A549 (cell line): ENCODE results near the gene RIPPLY2. TPM values are rescaled to one million over a fixed set of nuclear protein-coding genes. Genes with fewer than 3 reads are reported as not detected.

ENCODE experiments used
- ATAC-seq, 2 experiments: fragments of 200-7000 bp in 1 of 2; fragments of >200 bp in 1 of 2; cut with Nextera tagmentation in 1 of 2; cut with Tn5 transposase in 1 of 2; 3 replicates each; pipeline versions ENCODE4 v1.8.0 to v1.9.1; 2018 to 2020; ENCODE audit warnings: mild to moderate bottlenecking in 1 of 2, moderate library complexity in 1 of 2
- CTCF ChIA-PET: fragments of 300-600 bp; sonication (Branson Sonifier 250); formaldehyde crosslinking; extraction: SDS; loops from one replicate; lab custom pipeline; 2021; ENCODE audit warnings: antibody characterized with exemption, inconsistent platforms; lab: Yijun Ruan, JAX
- POLR2A ChIA-PET: fragments of 350-600 bp; formaldehyde crosslinking; extraction: SDS; loops from one replicate; lab custom pipeline; 2021; ENCODE audit warnings: antibody characterized with exemption, inconsistent platforms; lab: Yijun Ruan, JAX
- DNase-seq, 2 experiments: peaks; one replicate each; pipeline versions ENCODE4 v3.0.0 to v3.0.0-alpha.2; 2011 to 2016; ENCODE audit warnings: low read depth in 1 of 2, low spot score in 1 of 2
- FAIRE-seq: peaks from 2 replicates; lab custom pipeline; 2011; peaks lifted over from hg19 to GRCh38; lab: Jason Lieb, UNC
- H3K27ac ChIP-seq, 2 experiments: fragments of >200 bp; sonication (Bioruptor Twin); formaldehyde crosslinking; 3 replicates each; pipeline ENCODE4 v1.5.1; 2016 to 2017
- H3K4me1 ChIP-seq: fragments of >200 bp; sonication (Bioruptor Twin); formaldehyde crosslinking; 3 replicates; pipeline ENCODE4 v1.6.1; 2016
- H3K4me2 ChIP-seq: fragments of >200 bp; sonication (Bioruptor Twin); formaldehyde crosslinking; 3 replicates; pipeline ENCODE4 v1.6.1; 2016
- H3K4me3 ChIP-seq: fragments of >200 bp; sonication (Bioruptor Twin); formaldehyde crosslinking; 3 replicates; pipeline ENCODE4 v1.5.1; 2016
- H3K9me3 ChIP-seq: fragments of >200 bp; sonication (Bioruptor Twin); formaldehyde crosslinking; 3 replicates; pipeline ENCODE4 v1.6.1; 2016
- ATOH8 ChIP-seq: fragments of 250-450 bp; sonication (Bioruptor Pico); IDR thresholded peaks from 2 replicates; pipeline ENCODE4 v1.5.0; 2020; ENCODE audit warnings: low read depth, mild to moderate bottlenecking, moderate library complexity
- BHLHE40 ChIP-seq: IDR thresholded peaks from 2 replicates; pipeline ENCODE4 v1.6.1; 2012; ENCODE audit warnings: low read depth, low read length, inconsistent platforms
- CHD2 ChIP-seq: fragments of 150-350 bp; IDR thresholded peaks from 2 replicates; pipeline ENCODE4 v1.6.1; 2014; ENCODE audit warnings: low read length; ENCODE audit not compliant: partially characterized antibody
- CHD4 ChIP-seq: fragments of 200-600 bp; sonication (generic); IDR thresholded peaks from 2 replicates; pipeline ENCODE4 v1.6.1; 2016; ENCODE audit warnings: antibody characterized with exemption, mild to moderate bottlenecking, borderline replicate concordance
- CTCF ChIP-seq: fragments of >200 bp; sonication (Bioruptor Twin); formaldehyde crosslinking; IDR thresholded peaks from 3 replicates; pipeline ENCODE4 v1.5.1; 2016
- EHMT2 ChIP-seq: fragments of 200-600 bp; sonication (generic); IDR thresholded peaks from 2 replicates; pipeline ENCODE4 v1.6.1; 2016; ENCODE audit warnings: antibody characterized with exemption, low read depth, mild to moderate bottlenecking, moderate library complexity
- ESRRA ChIP-seq: fragments of 150-350 bp; IDR thresholded peaks from 2 replicates; pipeline ENCODE4 v1.6.1; 2014; ENCODE audit warnings: mild to moderate bottlenecking, low read length, borderline replicate concordance
- FOSB ChIP-seq: fragments of 250-450 bp; sonication (Bioruptor Pico); IDR thresholded peaks from 2 replicates; pipeline ENCODE4 v1.5.0; 2020; ENCODE audit warnings: mild to moderate bottlenecking, moderate library complexity
- FOSL2 ChIP-seq, 2 experiments: fragments of 450-650 bp in 1 of 2; fragments of >200 bp in 1 of 2; sonication (Bioruptor Twin) in 1 of 2; formaldehyde crosslinking; IDR thresholded peaks; 2 replicates each; pipeline versions ENCODE4 v1.5.0 to v1.6.1; 2016 to 2020; ENCODE audit warnings: mild to moderate bottlenecking in 1 of 2, moderate library complexity in 1 of 2
- HES2 ChIP-seq: fragments of >200 bp; sonication (Bioruptor Twin); formaldehyde crosslinking; IDR thresholded peaks from 2 replicates; pipeline ENCODE4 v1.6.1; 2016
- HEYL ChIP-seq: fragments of 250-450 bp; sonication (Bioruptor Pico); IDR thresholded peaks from 2 replicates; pipeline ENCODE4 v1.8.0; 2021; ENCODE audit warnings: mild to moderate bottlenecking, moderate library complexity
- HMGXB4 ChIP-seq: fragments of 250-450 bp; sonication (Bioruptor Pico); IDR thresholded peaks from 2 replicates; pipeline ENCODE4 v1.5.0; 2021; ENCODE audit warnings: mild to moderate bottlenecking, moderate library complexity, borderline replicate concordance
- HOXB13 ChIP-seq: fragments of 250-450 bp; sonication (Bioruptor Pico); IDR thresholded peaks from 2 replicates; pipeline ENCODE4 v1.5.0; 2020; ENCODE audit warnings: low read depth, mild to moderate bottlenecking, moderate library complexity
- JUN ChIP-seq, 2 experiments: fragments of >200 bp; sonication (Bioruptor Twin); formaldehyde crosslinking; IDR thresholded peaks; 2 replicates in 1 of 2; 3 replicates in 1 of 2; pipeline ENCODE4 v1.6.1; 2016 to 2017
- JUNB ChIP-seq: fragments of >200 bp; sonication (Bioruptor Twin); formaldehyde crosslinking; IDR thresholded peaks from 2 replicates; pipeline ENCODE4 v1.6.1; 2016
- KDM5A ChIP-seq: fragments of 200-600 bp; sonication (generic); IDR thresholded peaks from 2 replicates; pipeline ENCODE4 v1.6.1; 2016; ENCODE audit warnings: antibody characterized with exemption, mild to moderate bottlenecking
- MAX ChIP-seq: IDR thresholded peaks from 2 replicates; pipeline ENCODE4 v1.6.1; 2012
- MYC ChIP-seq: IDR thresholded peaks from 2 replicates; pipeline ENCODE4 v1.6.1; 2012; ENCODE audit warnings: mild to moderate bottlenecking, inconsistent platforms, low read length, improper control_type of control experiment, borderline replicate concordance
- NFE2L2 ChIP-seq: fragments of 150-350 bp; conservative IDR thresholded peaks from 2 replicates; pipeline ENCODE4 v1.6.1; 2014; ENCODE audit warnings: low read length
- NR3C1 ChIP-seq: fragments of >200 bp; sonication (Bioruptor Twin); formaldehyde crosslinking; IDR thresholded peaks from 3 replicates; pipeline ENCODE4 v1.6.1; 2017
- PBX3 ChIP-seq: IDR thresholded peaks from 2 replicates; pipeline ENCODE4 v1.6.1; 2012
- POLR2A ChIP-seq: IDR thresholded peaks from 2 replicates; pipeline ENCODE4 v1.6.1; 2012; ENCODE audit warnings: mild to moderate bottlenecking, low read length
- REST ChIP-seq: fragments of 200-600 bp; sonication (generic); IDR thresholded peaks from 2 replicates; pipeline ENCODE4 v1.6.1; 2016; ENCODE audit warnings: antibody characterized with exemption, mild to moderate bottlenecking, moderate library complexity
- SREBF2 ChIP-seq: fragments of 450-650 bp; IDR thresholded peaks from 2 replicates; pipeline ENCODE4 v1.6.1; 2014; ENCODE audit warnings: mild to moderate bottlenecking, moderate library complexity
- TFCP2L1 ChIP-seq: fragments of 250-450 bp; sonication (Bioruptor Pico); IDR thresholded peaks from 2 replicates; pipeline ENCODE4 v1.5.0; 2021; ENCODE audit warnings: mild to moderate bottlenecking
- TP53 ChIP-seq: fragments of 250-450 bp; sonication (Bioruptor Pico); IDR thresholded peaks from 2 replicates; pipeline ENCODE4 v1.5.0; 2021; ENCODE audit warnings: mild to moderate bottlenecking, moderate library complexity
- ZC3H11A ChIP-seq: fragments of 450-650 bp; IDR thresholded peaks from 2 replicates; pipeline ENCODE4 v1.6.1; 2014; ENCODE audit warnings: antibody characterized with exemption, mild to moderate bottlenecking
- ZFP36 ChIP-seq: fragments of 450-650 bp; IDR thresholded peaks from 2 replicates; pipeline ENCODE4 v1.6.1; 2014; ENCODE audit warnings: borderline replicate concordance; ENCODE audit not compliant: partially characterized antibody
- ZSCAN20 ChIP-seq: fragments of 250-450 bp; sonication (Bioruptor Pico); IDR thresholded peaks from 2 replicates; pipeline ENCODE4 v1.8.0; 2022; ENCODE audit warnings: mild to moderate bottlenecking, moderate library complexity
- WGBS: methylation state at CpG from one replicate; pipeline ENCODE4 v1.1.6; 2017; ENCODE audit errors: missing lambda C conversion rate; 5-methylcytosine and 5-hydroxymethylcytosine counted together
- polyA plus RNA-seq, 4 experiments: library from polyadenylated mRNA; depleted of rRNA in 3 of 4; stranded (reverse); fragments of >200 nt; fragmentation: RNase III in 1 of 4; extraction: RNeasy Plus Mini Kit Qiagen cat#74134 plus additional on column Dnase treatment in 1 of 4; gene quantifications; 2 replicates in 3 of 4; 3 replicates in 1 of 4; pipeline ENCODE4 v1.2.3, GENCODE V29; 2011 to 2017

RIPPLY2 gene
- polyA plus RNA-seq, 2 of the 4 experiments (the other 2 are of a cell fraction): 0.27 to 1.5 TPM

GRCh38 chr6:83867527-83868161 lies 14.5 kb downstream of the RIPPLY2 start (continued):
- TF ChIP-seq ZSCAN20 (CRISPR knock-in tag) (peak; percentile 99), JUN (IDR thresholded peaks at IDR 0.05) (peak; percentile 60 to 85; a peak in 3 of 5 replicates), MYC (no peak), ZFP36 (no peak), NFE2L2 (peak; percentile 96), REST (no peak), ESRRA (no peak), FOSB (CRISPR knock-in tag) (0 out of 2 replicates have a peak, but pooled peaks have one; percentile 80), MAX (peak; percentile 90), CTCF (no peak), HOXB13 (peak; percentile 99), CHD2 (no peak), KDM5A (no peak), CHD4 (no peak), TP53 (CRISPR knock-in tag) (peak; percentile 96), HMGXB4 (CRISPR knock-in tag) (peak; percentile 92), POLR2A (no peak), NR3C1 (no peak), SREBF2 (no peak), TFCP2L1 (CRISPR knock-in tag) (peak; percentile 58; the same call in 1 of the 2 replicates)

GRCh38 chr6:83868639-83869038 lies 15.5 kb downstream of the RIPPLY2 start:
- Histone ChIP-seq H3K9me3 (no peaks in the 10 kb centered on the region), H3K4me1 (peaks cover 27% of the 10 kb centered on the region), H3K4me3 (no peak overlapping the region), H3K27ac (peak overlapping the region; percentile 88 to 89), H3K4me2 (peak overlapping the region; percentile 57)
- ATAC-seq: peak; percentile 61 to 69; a peak in 5 of 6 replicates
- FAIRE-seq: no peak
- 11% methylated on average over 1 of the region's 1 CpG for WGBS
- POLR2A ChIA-PET: interaction anchor here (1.9 kb wide), 1 partner anchor 9 kb away, joined by 12 read pairs; the partner anchor contains the start of gene CYB5R4
- peak in 1 of 2 experiments; percentile 26 for DNase-seq
- CTCF ChIA-PET: no interaction called here
- TF ChIP-seq NR3C1 (no peak), BHLHE40 (no peak), MAX (0 out of 2 replicates have a peak, but pooled peaks have one; percentile 17), CHD2 (no peak), HES2 (no peak), EHMT2 (no peak), FOSL2 (IDR thresholded peaks at IDR 0.05) (no peak), FOSL2 (CRISPR knock-in tag; IDR thresholded peaks at IDR 0.05) (peak; percentile 55), ATOH8 (CRISPR knock-in tag) (no peak), PBX3 (no peak), ESRRA (no peak), HEYL (CRISPR knock-in tag) (no peak), JUNB (peak; percentile 59; the same call in 1 of the 2 replicates), ZC3H11A (no peak)
